Lower leg skin (tissue), 4 donors: ENCODE data around the gene WNT5B. TPM values are rescaled to one million over a fixed set of nuclear protein-coding genes. Genes with fewer than 3 reads are reported as not detected.

ENCODE experiments used
- DNase-seq, 2 donors: peaks; one replicate each; pipeline ENCODE4 v3.0.0-alpha.2; 2019; ENCODE audit warnings: low spot score in 2 of 2
- H3K4me3 ChIP-seq: fragments of 200-600 bp; sonication (generic); 2 replicates; pipeline ENCODE4 v1.5.1; 2017; ENCODE audit warnings: mild to moderate bottlenecking, low read depth; ENCODE audit not compliant: poor library complexity, severe bottlenecking
- CTCF ChIP-seq, 3 donors: fragments of 450-650 bp; IDR thresholded peaks; one replicate each; pipeline ENCODE4 v1.5.1; 2016; ENCODE audit warnings: antibody characterized with exemption in 3 of 3, mild to moderate bottlenecking in 3 of 3, moderate library complexity in 2 of 3
- POLR2A ChIP-seq, 2 donors: fragments of 450-650 bp; IDR thresholded peaks; one replicate each; pipeline ENCODE4 v1.6.1; 2016 to 2017; ENCODE audit warnings: antibody characterized with exemption in 2 of 2, mild to moderate bottlenecking in 1 of 2, moderate library complexity in 1 of 2
- WGBS, 2 donors: methylation state at CpG; one replicate each; pipeline ENCODE4 v1.1.5; 2018; 5-methylcytosine and 5-hydroxymethylcytosine counted together
- intact Hi-C: fragments of 100-400 bp; cut with DNase I; formaldehyde crosslinking; loops from one replicate; pipeline ENCODE4 v1.15.0; 2023; ENCODE audit warnings: low total_unique reads
- total RNA-seq, 4 donors: library from RNA; depleted of rRNA; stranded (reverse); fragments of >200 nt; gene quantifications; one replicate each; pipeline ENCODE4 v1.1.0, GENCODE V29; 2016

WNT5B gene
- total RNA-seq, 4 donors from 2014 or later: 3.6 to 16.5 (median 10.9) TPM

GRCh38 chr12:1681493-1681807 is 52.4 kb downstream of the WNT5B start:
- intact Hi-C loops: no loop called here
- H3K4me3 ChIP-seq: no peak overlapping the region
- DNase-seq: no peak
- TF ChIP-seq POLR2A (IDR thresholded peaks at IDR 0.05) (no peak), CTCF (IDR thresholded peaks at IDR 0.05) (no peak)
- WGBS, 2 donors: 39 to 44% methylated on average over 2 of the region's 2 CpGs

- intact Hi-C loops: no loop called here
- H3K4me3 ChIP-seq: no peak overlapping the region
- TF ChIP-seq CTCF (IDR thresholded peaks at IDR 0.05): no peak
- no peak for TF ChIP-seq POLR2A (IDR thresholded peaks at IDR 0.05)
- DNase-seq: no peak
- WGBS, 2 donors: 95 to 97% methylated on average over 5 of the region's 5 CpGs
These were observed 59.2 kb downstream of the WNT5B start for GRCh38 chr12:1688086-1688710.

GRCh38 chr12:1690578-1691122 is 61.6 kb downstream of the WNT5B start, which contains the start of gene ADIPOR2:
TSS of gene ADIPOR2 (plus strand) at chr12:1691070. CDS start at chr12:1754344, 63,274 bp downstream.
- intact Hi-C loops: no loop called here
- WGBS, 2 donors: 0% methylated on average over 47 to 51 of the region's 59 CpGs
- TF ChIP-seq CTCF (IDR thresholded peaks at IDR 0.05): no peak
- TF ChIP-seq POLR2A (IDR thresholded peaks at IDR 0.05): no peak
- DNase-seq: peak; percentile 93 to 98
- H3K4me3 ChIP-seq: peak within 1 kb of the TSS; percentile 93

GRCh38 chr12:1691123-1692007 is 62.3 kb downstream of the WNT5B start:
- peak; percentile 24 to 88 for DNase-seq
- intact Hi-C loops: no loop called here

GRCh38 chr12:1692226-1692625 is 63.2 kb downstream of the WNT5B start:
- no peak for DNase-seq
- no peak overlapping the region for H3K4me3 ChIP-seq
- WGBS, 2 donors: 43 to 46% methylated on average over 4 of the region's 4 CpGs
- intact Hi-C loops: no loop called here
- TF ChIP-seq CTCF (IDR thresholded peaks at IDR 0.05) (no peak), POLR2A (IDR thresholded peaks at IDR 0.05) (no peak)

More at GRCh38 chr12:1691123-1692007, 62.3 kb downstream of the WNT5B start:
- no peak for TF ChIP-seq POLR2A (IDR thresholded peaks at IDR 0.05)
- TF ChIP-seq CTCF (IDR thresholded peaks at IDR 0.05): no peak
- peak overlapping the region; percentile 93 for H3K4me3 ChIP-seq
- 1 to 3% methylated on average over 21 to 32 of the region's 56 CpGs for WGBS, 2 donors
